PC-3 (cell line): ENCODE data around the gene ZNF423. TPM values are rescaled to one million over a fixed set of nuclear protein-coding genes. Genes with fewer than 3 reads are reported as not detected.

Experiments used
- ATAC-seq: fragments of 200-7000 bp; cut with Tn5 transposase; 2 replicates; pipeline ENCODE4 v1.9.1; 2020; ENCODE audit warnings: mild to moderate bottlenecking, moderate library complexity
- BruUV-seq: library from RNA; stranded (reverse); fragments of 400-500 nt; replicated peaks from 2 replicates; lab custom pipeline; 2021; lab: Mats Ljungman, UMichigan
- CTCF ChIA-PET: fragments of 300-600 bp; sonication (Branson Sonifier 250); formaldehyde crosslinking; loops from one replicate; lab custom pipeline; 2022; ENCODE audit warnings: antibody characterized with exemption; lab: Charles Lee
- POLR2A ChIA-PET: fragments of 300-600 bp; sonication (Branson Sonifier 250); formaldehyde crosslinking; loops from one replicate; lab custom pipeline; 2022; ENCODE audit warnings: antibody characterized with exemption; ENCODE audit not compliant: unreplicated experiment; lab: Charles Lee
- DNase-seq: peaks from one replicate; pipeline ENCODE4 v3.0.0-alpha.2; 2015
- H2AFZ ChIP-seq: fragments of 300-600 bp; sonication (generic); 2 replicates; pipeline ENCODE4 v1.6.0; 2016; ENCODE audit warnings: antibody characterized with exemption, low read length
- H3F3A ChIP-seq: fragments of 300-600 bp; sonication (generic); one replicate; pipeline ENCODE4 v1.6.0; 2017; ENCODE audit warnings: antibody characterized with exemption, low read length, control low read depth, mild to moderate bottlenecking; ENCODE audit not compliant: unreplicated experiment
- H3K27ac ChIP-seq: fragments of 300-600 bp; sonication (generic); 2 replicates; pipeline ENCODE4 v1.5.1; 2016; ENCODE audit warnings: mild to moderate bottlenecking, low read length
- H3K27me3 ChIP-seq: fragments of 300-600 bp; sonication (generic); 2 replicates; pipeline ENCODE4 v1.6.1; 2016; ENCODE audit warnings: low read length, mixed read lengths
- H3K36me3 ChIP-seq: fragments of 300-600 bp; sonication (generic); 2 replicates; pipeline ENCODE4 v1.6.1; 2016; ENCODE audit warnings: low read depth, mixed run types, low read length, mixed read lengths
- H3K4me1 ChIP-seq: fragments of 300-600 bp; sonication (generic); 2 replicates; pipeline ENCODE4 v1.5.1; 2016; ENCODE audit warnings: low read length; ENCODE audit not compliant: insufficient read depth
- H3K4me2 ChIP-seq: fragments of 300-600 bp; sonication (generic); 2 replicates; pipeline ENCODE4 v1.6.0; 2016; ENCODE audit warnings: low read length
- H3K4me3 ChIP-seq: fragments of 300-600 bp; sonication (generic); 2 replicates; pipeline ENCODE4 v1.5.1; 2016; ENCODE audit warnings: mild to moderate bottlenecking, low read length, mixed read lengths
- H3K79me2 ChIP-seq: fragments of 300-600 bp; sonication (generic); 2 replicates; pipeline ENCODE4 v1.6.1; 2017; ENCODE audit warnings: low read length, mixed read lengths
- H3K9ac ChIP-seq: fragments of 300-600 bp; sonication (generic); 2 replicates; pipeline ENCODE4 v1.6.0; 2016; ENCODE audit warnings: mild to moderate bottlenecking, low read length
- H3K9me2 ChIP-seq: fragments of 300-600 bp; sonication (generic); replicated peaks from 2 replicates; pipeline ENCODE4 v1.6.1; 2016; ENCODE audit warnings: mixed run types, low read length, mixed read lengths
- H3K9me3 ChIP-seq: fragments of 300-600 bp; sonication (generic); 2 replicates; pipeline ENCODE4 v1.6.1; 2016; ENCODE audit warnings: low read length, mixed read lengths
- H4K20me1 ChIP-seq: fragments of 300-600 bp; sonication (generic); 2 replicates; pipeline ENCODE4 v1.6.1; 2016; ENCODE audit warnings: low read length, mixed read lengths
- CTCF ChIP-seq: fragments of 300-600 bp; sonication (generic); conservative IDR thresholded peaks from 2 replicates; pipeline ENCODE4 v1.5.1; 2017; ENCODE audit warnings: antibody characterized with exemption, low read depth, mild to moderate bottlenecking, low read length
- EZH2 ChIP-seq: fragments of 300-600 bp; sonication (generic); IDR thresholded peaks from one replicate; pipeline ENCODE4 v1.6.1; 2017; ENCODE audit warnings: antibody characterized with exemption, mild to moderate bottlenecking, low read length; ENCODE audit not compliant: unreplicated experiment
- EZH2phosphoT487 ChIP-seq: fragments of 300-600 bp; sonication (generic); IDR thresholded peaks from 2 replicates; pipeline ENCODE4 v1.6.1; 2018; ENCODE audit warnings: mild to moderate bottlenecking, antibody characterized with exemption, low read length, borderline replicate concordance
- intact Hi-C: fragments of 100-400 bp; cut with micrococcal nuclease; formaldehyde crosslinking; loops from 2 replicates; pipeline ENCODE4 v1.9.0; 2023
- total RNA-seq: library from RNA; depleted of rRNA; stranded (reverse); fragments of >200 nt; gene quantifications from 2 replicates; pipeline ENCODE4 v1.2.3, GENCODE V29; 2014

Gene ZNF423
- total RNA-seq, 1 experiment from 2014 or later, result not detected

GRCh38 chr16:49622421-49623402 is 233.2 kb downstream of the ZNF423 start:
- no peak for DNase-seq
- Histone ChIP-seq H4K20me1 (no peaks in the 10 kb centered on the region), H2AFZ (no peak overlapping the region), H3K36me3 (no peaks in the 10 kb centered on the region), H3K4me1 (no peaks in the 10 kb centered on the region), H3K79me2 (no peaks in the 10 kb centered on the region), H3K9me2 (no peaks in the 10 kb centered on the region), H3F3A (no peaks in the 10 kb centered on the region), H3K9ac (no peak overlapping the region), H3K27me3 (no peaks in the 10 kb centered on the region), H3K4me2 (no peak overlapping the region), H3K9me3 (no peaks in the 10 kb centered on the region), H3K27ac (no peak overlapping the region), H3K4me3 (no peak overlapping the region)
- POLR2A ChIA-PET, result no interaction called here
- TF ChIP-seq CTCF (no peak), EZH2 (no peak), EZH2phosphoT487 (no peak)
- intact Hi-C loops, result no loop called here
- ATAC-seq, result no peak
- CTCF ChIA-PET, result no interaction called here
- no TSS peak for BruUV-seq

- ATAC-seq, result no peak
- no peaks in the 10 kb centered on the region for H3K9me3 ChIP-seq
- H3K4me2 ChIP-seq, result no peak overlapping the region
- no peaks in the 10 kb centered on the region for H3F3A ChIP-seq
- no TSS peak for BruUV-seq
- H3K27ac ChIP-seq, result no peak overlapping the region
- H3K36me3 ChIP-seq, result no peaks in the 10 kb centered on the region
- CTCF ChIA-PET, result no interaction called here
- no peaks in the 10 kb centered on the region for H3K79me2 ChIP-seq
- no peaks in the 10 kb centered on the region for H3K27me3 ChIP-seq
- no peak overlapping the region for H2AFZ ChIP-seq
- intact Hi-C loops, result no loop called here
- no peak for DNase-seq
- H4K20me1 ChIP-seq, result no peaks in the 10 kb centered on the region
- POLR2A ChIA-PET, result no interaction called here
- no peak overlapping the region for H3K4me3 ChIP-seq
- TF ChIP-seq EZH2, result no peak
- TF ChIP-seq EZH2phosphoT487, result no peak
- TF ChIP-seq CTCF, result no peak
- H3K9ac ChIP-seq, result no peak overlapping the region
- no peaks in the 10 kb centered on the region for H3K4me1 ChIP-seq
- no peaks in the 10 kb centered on the region for H3K9me2 ChIP-seq
These were observed 233.9 kb downstream of the ZNF423 start for GRCh38 chr16:49622084-49622390.
